Vein endothelial cell (primary cell): Measurements from ENCODE around the gene PYURF. TPM values are rescaled to one million over a fixed set of nuclear protein-coding genes. Genes with fewer than 3 reads are reported as not detected.

Experiments used
- total RNA-seq: library from RNA; depleted of rRNA; stranded (reverse); fragments of >200 nt; gene quantifications from 2 replicates; pipeline ENCODE4 v1.2.3, GENCODE V29; 2012

Gene PYURF, protein sequence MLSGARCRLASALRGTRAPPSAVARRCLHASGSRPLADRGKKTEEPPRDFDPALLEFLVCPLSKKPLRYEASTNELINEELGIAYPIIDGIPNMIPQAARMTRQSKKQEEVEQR
- total RNA-seq, result 63.0 and 82.0 TPM in 2 replicates

DNA sequence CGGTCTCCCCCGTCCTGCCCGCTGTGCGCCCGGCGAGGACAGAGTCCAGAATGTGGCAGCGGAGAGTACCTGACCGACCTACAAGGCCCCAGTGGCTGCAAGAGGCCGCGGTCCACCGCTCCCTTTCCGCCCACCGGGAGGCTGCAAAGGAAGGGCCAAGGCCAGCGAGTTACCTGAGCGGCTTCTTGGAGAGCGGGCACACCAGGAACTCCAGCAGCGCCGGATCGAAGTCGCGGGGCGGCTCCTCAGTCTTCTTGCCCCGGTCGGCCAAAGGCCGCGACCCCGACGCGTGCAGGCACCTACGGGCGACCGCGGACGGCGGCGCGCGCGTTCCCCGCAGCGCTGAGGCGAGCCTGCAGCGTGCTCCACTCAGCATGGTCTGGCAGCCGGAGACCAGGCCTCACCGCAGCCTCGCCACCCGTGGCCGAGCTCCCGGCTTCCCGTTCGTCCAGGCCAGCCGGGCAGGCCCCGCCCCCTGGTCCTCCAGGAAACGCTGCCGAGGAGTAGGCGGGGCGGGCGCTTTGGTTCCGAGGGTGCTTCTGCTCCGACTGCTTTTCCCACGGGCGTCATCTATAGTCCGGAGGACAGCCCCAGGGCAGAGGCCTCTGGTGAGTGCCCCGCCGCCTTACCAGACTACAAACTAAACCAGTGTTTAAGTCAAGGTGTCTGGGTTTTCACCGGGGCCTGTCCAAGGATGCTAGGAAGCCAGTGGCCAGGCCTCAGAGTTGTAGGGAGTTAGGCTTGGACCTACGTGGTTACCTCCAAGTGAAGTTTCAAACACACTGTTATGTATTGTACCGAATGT lies at the start of gene PYURF:
Gene PYURF (minus strand): TSS at position 452 of the 805 bp plus-strand sequence. CDS start 76 bp downstream, at position 376.

Other genes with a start within 250 kb of the PYURF start
- 6.9 and 9.0 TPM in 2 replicates for gene PPM1K, start 239.2 kb downstream of the PYURF start, total RNA-seq
- gene HERC6, start 144.9 kb downstream of the PYURF start, total RNA-seq, result 3.9 and 6.7 TPM in 2 replicates
- 1.1 and 2.0 TPM in 2 replicates for gene HERC5, start 66.7 kb downstream of the PYURF start, total RNA-seq
- gene HERC3, start 68.7 kb upstream of the PYURF start, total RNA-seq, result 8.2 and 12.8 TPM in 2 replicates
- 3.2 and 3.3 TPM in 2 replicates for gene NAP1L5, start 174.1 kb upstream of the PYURF start, total RNA-seq